Measurements from ENCODE around the gene AHI1.

Gene AHI1

GRCh38 chr6:135478626-135479025 is 18.9 kb downstream of the AHI1 start:
- Histone ChIP-seq H3K4me2 (no peak overlapping the region), H3K9ac (no peak overlapping the region), H4K20me1 (ENCODE audit: insufficient read depth) (no peaks in the 10 kb centered on the region), H3K27ac (no peak overlapping the region), H3K4me1 (ENCODE audit: low read depth, poor library complexity, severe bottlenecking) (no peaks in the 10 kb centered on the region), H3K4me3 (IDR thresholded peaks at IDR 0.05; ENCODE audit: insufficient read depth, low read depth, low read length) (no peak overlapping the region), H2AFZ (ENCODE audit: low read depth) (no peak overlapping the region), H3K79me2 (ENCODE audit: insufficient read depth, low read depth) (no peaks in the 10 kb centered on the region), H3K27me3 (ENCODE audit: insufficient read depth, low read depth) (no peaks in the 10 kb centered on the region), H3K36me3 (ENCODE audit: insufficient read depth) (no peaks in the 10 kb centered on the region)
- TF ChIP-seq, protein P1, sequence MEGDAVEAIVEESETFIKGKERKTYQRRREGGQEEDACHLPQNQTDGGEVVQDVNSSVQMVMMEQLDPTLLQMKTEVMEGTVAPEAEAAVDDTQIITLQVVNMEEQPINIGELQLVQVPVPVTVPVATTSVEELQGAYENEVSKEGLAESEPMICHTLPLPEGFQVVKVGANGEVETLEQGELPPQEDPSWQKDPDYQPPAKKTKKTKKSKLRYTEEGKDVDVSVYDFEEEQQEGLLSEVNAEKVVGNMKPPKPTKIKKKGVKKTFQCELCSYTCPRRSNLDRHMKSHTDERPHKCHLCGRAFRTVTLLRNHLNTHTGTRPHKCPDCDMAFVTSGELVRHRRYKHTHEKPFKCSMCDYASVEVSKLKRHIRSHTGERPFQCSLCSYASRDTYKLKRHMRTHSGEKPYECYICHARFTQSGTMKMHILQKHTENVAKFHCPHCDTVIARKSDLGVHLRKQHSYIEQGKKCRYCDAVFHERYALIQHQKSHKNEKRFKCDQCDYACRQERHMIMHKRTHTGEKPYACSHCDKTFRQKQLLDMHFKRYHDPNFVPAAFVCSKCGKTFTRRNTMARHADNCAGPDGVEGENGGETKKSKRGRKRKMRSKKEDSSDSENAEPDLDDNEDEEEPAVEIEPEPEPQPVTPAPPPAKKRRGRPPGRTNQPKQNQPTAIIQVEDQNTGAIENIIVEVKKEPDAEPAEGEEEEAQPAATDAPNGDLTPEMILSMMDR (conservative IDR thresholded peaks at IDR 0.05; ENCODE audit: low read depth, low read length): no peak

DNA sequence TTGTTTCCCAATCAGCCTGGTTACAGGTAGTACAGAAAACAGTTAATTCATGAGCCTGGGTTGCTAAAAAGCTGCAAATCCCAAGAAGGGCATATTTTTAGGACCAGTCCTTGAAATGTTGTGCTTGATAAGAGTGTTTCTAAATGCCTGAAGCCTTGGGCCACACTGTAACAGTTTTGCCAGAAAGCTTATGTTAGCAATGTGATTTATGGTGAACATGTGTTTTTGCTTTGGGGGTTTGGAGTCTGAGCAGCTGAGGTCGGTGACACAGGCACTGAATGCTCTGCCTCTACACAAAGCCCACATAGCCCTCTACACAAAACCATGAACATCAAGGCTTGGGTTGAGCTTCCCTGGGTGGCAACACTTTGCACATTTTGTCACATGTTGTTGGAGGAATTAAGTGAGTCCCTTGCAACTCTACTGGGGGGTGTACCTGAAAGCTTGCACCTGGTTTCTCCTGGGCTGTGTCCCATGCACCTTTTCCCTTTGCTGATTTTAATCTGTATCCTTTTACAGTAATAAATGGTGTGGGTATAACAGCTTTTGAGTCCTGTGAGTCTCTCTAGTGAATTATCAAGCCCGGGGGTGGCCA is 22.2 kb downstream of the AHI1 start:
- no peaks in the 10 kb centered on the region for H4K20me1 ChIP-seq (ENCODE audit: insufficient read depth)
- H3K27me3 ChIP-seq (ENCODE audit: insufficient read depth, low read depth): no peaks in the 10 kb centered on the region
- TF ChIP-seq, protein P1 (conservative IDR thresholded peaks at IDR 0.05; ENCODE audit: low read depth, low read length): no peak
- no peak overlapping the region for H3K4me3 ChIP-seq (IDR thresholded peaks at IDR 0.05; ENCODE audit: insufficient read depth, low read depth, low read length)
- H3K36me3 ChIP-seq (ENCODE audit: insufficient read depth): no peaks in the 10 kb centered on the region
- H3K27ac ChIP-seq: no peak overlapping the region
- no peak overlapping the region for H3K4me2 ChIP-seq
- H3K79me2 ChIP-seq (ENCODE audit: insufficient read depth, low read depth): no peaks in the 10 kb centered on the region
- no peak overlapping the region for H2AFZ ChIP-seq (ENCODE audit: low read depth)
- no peaks in the 10 kb centered on the region for H3K4me1 ChIP-seq (ENCODE audit: low read depth, poor library complexity, severe bottlenecking)
- no peak overlapping the region for H3K9ac ChIP-seq

- H3K4me1 ChIP-seq (ENCODE audit: low read depth, poor library complexity, severe bottlenecking): no peaks in the 10 kb centered on the region
- no peaks in the 10 kb centered on the region for H4K20me1 ChIP-seq (ENCODE audit: insufficient read depth)
- no peak overlapping the region for H3K9ac ChIP-seq
- H3K27me3 ChIP-seq (ENCODE audit: insufficient read depth, low read depth): no peaks in the 10 kb centered on the region
- no peak overlapping the region for H2AFZ ChIP-seq (ENCODE audit: low read depth)
- H3K36me3 ChIP-seq (ENCODE audit: insufficient read depth): no peaks in the 10 kb centered on the region
- H3K4me2 ChIP-seq: no peak overlapping the region
- TF ChIP-seq, protein P1 (conservative IDR thresholded peaks at IDR 0.05; ENCODE audit: low read depth, low read length): no peak
- H3K79me2 ChIP-seq (ENCODE audit: insufficient read depth, low read depth): no peaks in the 10 kb centered on the region
- no peak overlapping the region for H3K27ac ChIP-seq
- H3K4me3 ChIP-seq (IDR thresholded peaks at IDR 0.05; ENCODE audit: insufficient read depth, low read depth, low read length): no peak overlapping the region
Measured at GRCh38 chr6:135474362-135474761, 23.2 kb downstream of the AHI1 start.

- Histone ChIP-seq H3K4me1 (ENCODE audit: low read depth, poor library complexity, severe bottlenecking) (no peaks in the 10 kb centered on the region), H3K27me3 (ENCODE audit: insufficient read depth, low read depth) (no peaks in the 10 kb centered on the region), H3K36me3 (ENCODE audit: insufficient read depth) (no peaks in the 10 kb centered on the region; the same call in 1 of the 2 replicates), H3K27ac (no peak overlapping the region), H3K4me2 (no peak overlapping the region), H4K20me1 (ENCODE audit: insufficient read depth) (no peaks in the 10 kb centered on the region), H3K79me2 (ENCODE audit: insufficient read depth, low read depth) (no peaks in the 10 kb centered on the region), H3K9ac (no peak overlapping the region), H3K4me3 (IDR thresholded peaks at IDR 0.05; ENCODE audit: insufficient read depth, low read depth, low read length) (no peak overlapping the region), H2AFZ (ENCODE audit: low read depth) (no peak overlapping the region)
- TF ChIP-seq, protein P1 (conservative IDR thresholded peaks at IDR 0.05; ENCODE audit: low read depth, low read length): no peak
Measured at GRCh38 chr6:135465903-135466302, 31.6 kb downstream of the AHI1 start.

All from KMS-11 (cell line).